ENCODE measurements around the gene ZBTB16.
A peak's percentile ranks its signal among the peaks of the same experiment; 100 is the strongest.

Gene ZBTB16

DNA sequence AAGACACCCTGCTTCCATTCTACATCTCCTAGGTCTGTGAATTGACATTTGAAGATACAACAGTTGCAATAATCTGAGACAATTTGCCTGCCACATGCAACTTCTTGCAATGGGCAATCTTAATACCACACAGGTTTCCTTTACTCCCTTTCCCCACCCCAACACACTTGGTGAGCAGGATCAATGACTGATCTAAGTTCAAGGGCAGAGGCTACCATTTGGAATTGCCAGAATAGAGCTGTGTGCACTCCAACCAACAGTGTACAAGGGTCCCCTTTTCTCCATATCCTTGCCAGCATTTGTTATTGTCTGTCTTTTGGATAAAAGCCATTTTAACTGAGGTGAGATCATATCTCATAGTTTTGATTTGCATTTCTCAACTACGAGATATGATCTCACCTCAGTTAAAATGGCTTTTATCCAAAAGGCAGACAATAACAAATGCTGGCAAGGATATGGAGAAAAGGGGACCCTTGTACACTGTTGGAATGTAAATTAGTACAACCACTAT lies 233.7 kb downstream of the ZBTB16 start:
- peak overlapping the region; percentile 7 for H3K27ac ChIP-seq (ENCODE audit: low read length)
- H3K36me3 ChIP-seq (ENCODE audit: control insufficient read depth in 1 of 2, insufficient read depth in 2 of 2, low read length in 2 of 2): peaks cover 0 to 26% of the 10 kb centered on the region in 2 donors
- H3K4me3 ChIP-seq (ENCODE audit: low read depth in 1 of 2, low read length in 2 of 2): no peak overlapping the region
- no peaks in the 10 kb centered on the region for H3K27me3 ChIP-seq (ENCODE audit: low read depth, low read length)
- peaks cover 0 to 6% of the 10 kb centered on the region in 2 donors for H3K4me1 ChIP-seq (ENCODE audit: control insufficient read depth in 1 of 2, insufficient read depth in 2 of 2, low read length in 2 of 2)
- H3K9me3 ChIP-seq (ENCODE audit: control insufficient read depth in 1 of 2, low read length in 2 of 2): no peaks in the 10 kb centered on the region

DNA sequence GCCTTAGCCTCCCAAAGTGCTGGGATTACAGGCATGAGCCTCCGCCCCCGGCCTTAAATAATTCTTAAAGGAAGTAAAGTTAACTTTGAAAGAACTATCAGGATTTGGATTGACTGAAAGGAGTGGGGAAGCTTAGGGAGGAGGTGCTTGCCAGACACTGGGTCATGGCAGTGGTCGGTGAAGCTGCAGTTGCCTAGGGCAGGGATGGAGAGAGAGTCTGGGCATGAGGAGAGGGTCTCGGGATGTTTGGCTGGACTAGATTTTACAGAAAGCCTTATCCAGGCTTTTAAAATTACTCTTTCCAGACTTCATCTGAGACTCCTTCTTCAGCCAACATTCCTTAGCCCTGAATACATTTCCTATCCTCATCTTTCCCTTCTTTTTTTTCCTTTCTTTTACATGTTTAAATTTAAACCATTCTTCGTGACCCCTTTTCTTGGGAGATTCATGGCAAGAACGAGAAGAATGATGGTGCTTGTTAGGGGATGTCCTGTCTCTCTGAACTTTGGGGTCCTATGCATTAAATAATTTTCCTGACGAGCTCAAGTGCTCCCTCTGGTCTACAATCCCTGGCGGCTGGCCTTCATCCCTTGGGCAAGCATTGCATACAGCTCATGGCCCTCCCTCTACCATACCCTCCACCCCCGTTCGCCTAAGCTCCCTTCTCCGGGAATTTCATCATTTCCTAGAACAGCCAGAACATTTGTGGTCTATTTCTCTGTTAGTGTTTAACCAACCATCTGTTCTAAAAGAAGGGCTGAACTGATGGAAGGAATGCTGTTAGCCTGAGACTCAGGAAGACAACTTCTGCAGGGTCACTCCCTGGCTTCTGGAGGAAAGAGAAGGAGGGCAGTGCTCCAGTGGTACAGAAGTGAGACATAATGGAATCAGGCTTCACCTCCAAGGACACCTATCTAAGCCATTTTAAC lies 236.4 kb downstream of the ZBTB16 start, which contains the start of gene NNMT:
Gene NNMT (plus strand): TSS at position 724 of the 929 bp plus-strand sequence. CDS start 158 bp downstream, at position 882.
- Histone ChIP-seq H3K27me3 (ENCODE audit: low read depth, low read length) (no peaks in the 10 kb centered on the region), H3K9me3 (ENCODE audit: control insufficient read depth in 1 of 2, low read length in 2 of 2) (no peaks in the 10 kb centered on the region), H3K36me3 (ENCODE audit: control insufficient read depth in 1 of 2, insufficient read depth in 2 of 2, low read length in 2 of 2) (peaks cover 0 to 26% of the 10 kb centered on the region in 2 donors), H3K4me3 (ENCODE audit: low read depth in 1 of 2, low read length in 2 of 2) (peak within 1 kb of the TSS; percentile 46 to 55), H3K4me1 (ENCODE audit: control insufficient read depth in 1 of 2, insufficient read depth in 2 of 2, low read length in 2 of 2) (peaks cover 0 to 5% of the 10 kb centered on the region in 2 donors), H3K27ac (ENCODE audit: low read length) (peak within 1 kb of the TSS; percentile 87)

DNA sequence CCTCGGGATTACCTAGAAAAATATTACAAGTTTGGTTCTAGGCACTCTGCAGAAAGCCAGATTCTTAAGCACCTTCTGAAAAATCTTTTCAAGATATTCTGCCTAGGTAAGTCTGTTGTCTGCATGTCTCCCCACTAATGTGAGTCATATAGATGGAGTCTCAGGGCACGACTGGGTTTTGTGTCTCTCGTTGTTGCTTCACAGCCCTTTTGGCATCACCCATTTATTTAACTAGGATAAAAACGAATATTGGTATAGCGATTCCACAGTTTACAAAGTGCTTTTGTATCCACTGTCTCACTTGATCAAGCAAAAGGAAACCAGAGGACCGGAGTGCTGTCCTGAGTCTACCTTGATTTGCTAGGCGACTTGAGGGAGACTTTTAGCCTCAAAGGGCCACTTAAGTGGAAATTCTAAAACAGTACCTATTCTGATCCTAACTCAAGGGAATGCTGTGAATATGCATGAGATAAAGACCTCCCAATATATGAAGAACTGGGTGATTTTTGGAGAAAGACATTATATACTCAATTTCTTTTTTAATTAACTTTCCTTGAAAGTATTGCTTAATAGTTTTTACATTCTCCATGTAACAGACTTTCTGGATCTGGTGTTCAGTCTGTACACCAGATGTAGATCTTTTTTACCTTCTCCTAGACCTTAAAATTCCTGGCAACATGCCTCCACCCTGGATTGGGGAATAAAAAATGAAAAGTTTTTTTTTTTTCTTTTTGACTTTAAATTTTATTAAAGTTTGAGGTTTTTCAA lies 237.3 kb downstream of the ZBTB16 start:
- peak overlapping the region; percentile 46 to 55 for H3K4me3 ChIP-seq (ENCODE audit: low read depth in 1 of 2, low read length in 2 of 2)
- peaks cover 0 to 6% of the 10 kb centered on the region in 2 donors for H3K9me3 ChIP-seq (ENCODE audit: control insufficient read depth in 1 of 2, low read length in 2 of 2)
- H3K4me1 ChIP-seq (ENCODE audit: control insufficient read depth in 1 of 2, insufficient read depth in 2 of 2, low read length in 2 of 2): no peaks in the 10 kb centered on the region
- no peaks in the 10 kb centered on the region for H3K27me3 ChIP-seq (ENCODE audit: low read depth, low read length)
- H3K27ac ChIP-seq (ENCODE audit: low read length): peak overlapping the region; percentile 87
- peaks cover 0 to 26% of the 10 kb centered on the region in 2 donors for H3K36me3 ChIP-seq (ENCODE audit: control insufficient read depth in 1 of 2, insufficient read depth in 2 of 2, low read length in 2 of 2)

DNA sequence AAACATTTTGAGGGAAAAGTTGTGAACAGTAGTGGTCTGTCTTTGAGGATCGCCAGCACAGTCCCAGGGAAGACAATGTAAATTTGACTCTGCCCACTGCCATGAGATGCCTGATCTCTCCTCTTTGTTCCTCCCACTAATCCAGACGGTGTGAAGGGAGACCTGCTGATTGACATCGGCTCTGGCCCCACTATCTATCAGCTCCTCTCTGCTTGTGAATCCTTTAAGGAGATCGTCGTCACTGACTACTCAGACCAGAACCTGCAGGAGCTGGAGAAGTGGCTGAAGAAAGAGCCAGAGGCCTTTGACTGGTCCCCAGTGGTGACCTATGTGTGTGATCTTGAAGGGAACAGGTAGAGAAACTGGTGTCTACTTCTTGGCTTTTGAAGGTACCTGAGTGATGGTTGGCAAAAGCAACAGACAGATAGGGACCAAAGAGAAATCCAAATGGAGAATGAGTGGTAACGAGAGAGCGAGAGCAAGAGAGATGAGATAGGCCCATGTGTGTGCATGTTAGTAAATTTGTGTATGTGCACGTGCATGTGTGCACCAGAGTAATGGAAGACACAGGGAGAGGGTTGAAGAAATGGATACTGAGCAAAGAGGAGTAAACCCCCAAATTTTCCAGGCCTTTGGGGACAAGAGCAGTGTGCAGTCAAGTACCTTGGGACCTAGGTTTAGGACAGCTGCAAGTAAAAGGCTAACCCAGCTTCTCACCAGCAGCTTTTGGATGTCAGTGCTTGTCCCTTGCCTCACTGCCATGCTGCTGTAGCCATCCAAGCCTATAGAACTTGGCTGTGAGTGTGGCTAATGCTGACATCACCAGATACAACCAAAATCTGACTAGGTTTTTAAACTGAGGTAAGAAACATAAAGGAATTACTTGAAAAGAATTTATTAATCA lies 238.5 kb downstream of the ZBTB16 start:
- peaks cover 0 to 10% of the 10 kb centered on the region in 2 donors for H3K9me3 ChIP-seq (ENCODE audit: control insufficient read depth in 1 of 2, low read length in 2 of 2)
- H3K27ac ChIP-seq (ENCODE audit: low read length): peak overlapping the region; percentile 87
- H3K36me3 ChIP-seq (ENCODE audit: control insufficient read depth in 1 of 2, insufficient read depth in 2 of 2, low read length in 2 of 2): peaks cover 0 to 26% of the 10 kb centered on the region in 2 donors
- peak overlapping the region; percentile 46 to 55 for H3K4me3 ChIP-seq (ENCODE audit: low read depth in 1 of 2, low read length in 2 of 2)
- H3K27me3 ChIP-seq (ENCODE audit: low read depth, low read length): no peaks in the 10 kb centered on the region
- no peaks in the 10 kb centered on the region for H3K4me1 ChIP-seq (ENCODE audit: control insufficient read depth in 1 of 2, insufficient read depth in 2 of 2, low read length in 2 of 2)

DNA sequence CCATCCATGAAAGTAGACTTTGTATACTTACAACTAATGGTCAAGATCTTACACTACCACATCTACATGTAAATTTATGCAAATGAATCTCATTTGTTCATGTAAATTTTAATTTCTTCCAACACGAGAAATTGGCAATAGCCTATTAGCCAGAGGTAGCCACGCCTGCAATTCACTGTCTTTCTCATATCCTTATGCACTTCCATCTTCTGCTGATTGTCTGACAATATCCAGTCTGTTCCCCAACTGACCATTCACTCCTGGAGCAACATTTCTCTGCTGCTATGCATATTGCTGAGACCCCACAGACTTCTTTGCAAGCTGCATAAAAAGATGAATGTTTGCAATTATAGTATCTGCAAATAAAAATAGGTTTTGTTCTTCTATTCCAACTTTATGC lies 239.2 kb downstream of the ZBTB16 start:
- H3K4me3 ChIP-seq (ENCODE audit: low read depth in 1 of 2, low read length in 2 of 2): peak overlapping the region; percentile 46 to 55
- H3K27me3 ChIP-seq (ENCODE audit: low read depth, low read length): no peaks in the 10 kb centered on the region

More for the DNA sequence above, 239.2 kb downstream of the ZBTB16 start:
- Histone ChIP-seq H3K4me1 (ENCODE audit: control insufficient read depth in 1 of 2, insufficient read depth in 2 of 2, low read length in 2 of 2) (no peaks in the 10 kb centered on the region), H3K27ac (ENCODE audit: low read length) (no peak overlapping the region), H3K36me3 (ENCODE audit: control insufficient read depth in 1 of 2, insufficient read depth in 2 of 2, low read length in 2 of 2) (peaks cover 0 to 26% of the 10 kb centered on the region in 2 donors), H3K9me3 (ENCODE audit: control insufficient read depth in 1 of 2, low read length in 2 of 2) (peaks cover 0 to 10% of the 10 kb centered on the region in 2 donors)

Data from muscle layer of duodenum (tissue), 2 donors.